GM21529 (cell line): Measurements from ENCODE around the gene MOB3B.

Source experiments
- ATAC-seq: cut with Tn5 transposase; IDR thresholded peaks from one replicate; pipeline ENCODE4 v1.9.1; 2021; ENCODE audit not compliant: unreplicated experiment

The MOB3B gene

GRCh38 chr9:27369591-27369990 lies 160.0 kb downstream of the MOB3B start:
- ATAC-seq, result no peak

- no peak for ATAC-seq
Observed at GRCh38 chr9:27368316-27368985, 161.2 kb downstream of the MOB3B start.

- no peak for ATAC-seq
Observed at GRCh38 chr9:27367921-27368315, 161.7 kb downstream of the MOB3B start.

GRCh38 chr9:27367175-27367798 lies 162.3 kb downstream of the MOB3B start:
- peak; percentile 77 for ATAC-seq

GRCh38 chr9:27365707-27366376 lies 163.8 kb downstream of the MOB3B start:
- ATAC-seq, result peak; percentile 83

- no peak for ATAC-seq
Observed at GRCh38 chr9:27362447-27363210, 167.0 kb downstream of the MOB3B start.

- ATAC-seq, result no peak
Observed at GRCh38 chr9:27361492-27361891, 168.1 kb downstream of the MOB3B start.

GRCh38 chr9:27359763-27360162 lies 169.9 kb downstream of the MOB3B start:
- no peak for ATAC-seq

GRCh38 chr9:27358007-27358406 lies 171.6 kb downstream of the MOB3B start:
- no peak for ATAC-seq

GRCh38 chr9:27356446-27356845 lies 173.2 kb downstream of the MOB3B start:
- ATAC-seq, result no peak

GRCh38 chr9:27355166-27355565 lies 174.4 kb downstream of the MOB3B start:
- no peak for ATAC-seq

GRCh38 chr9:27353474-27354229 lies 176.0 kb downstream of the MOB3B start:
- ATAC-seq, result peak; percentile 75

GRCh38 chr9:27353166-27353473 lies 176.5 kb downstream of the MOB3B start:
- ATAC-seq, result no peak

- peak; percentile 52 for ATAC-seq
Observed at GRCh38 chr9:27352457-27353165, 177.0 kb downstream of the MOB3B start.

GRCh38 chr9:27351438-27351837 lies 178.2 kb downstream of the MOB3B start:
- no peak for ATAC-seq

GRCh38 chr9:27350382-27350976 lies 179.1 kb downstream of the MOB3B start:
- ATAC-seq, result no peak

- no peak for ATAC-seq
Observed at GRCh38 chr9:27349698-27350080, 179.9 kb downstream of the MOB3B start.

GRCh38 chr9:27348785-27349697 lies 180.6 kb downstream of the MOB3B start:
- ATAC-seq, result no peak

GRCh38 chr9:27347889-27348288 lies 181.7 kb downstream of the MOB3B start:
- ATAC-seq, result no peak
